Keratinocyte (primary cell): ENCODE measurements around the gene BCAS1. TPM values are rescaled to one million over a fixed set of nuclear protein-coding genes. Genes with fewer than 3 reads are reported as not detected.

ENCODE experiments used
- DNase-seq: peaks from one replicate; pipeline ENCODE4 v3.0.0-alpha.2; 2011; ENCODE audit warnings: low read depth, missing footprints, low spot score
- FAIRE-seq: peaks from 2 replicates; lab custom pipeline; 2011; peaks lifted over from hg19 to GRCh38; lab: Jason Lieb, UNC
- H2AFZ ChIP-seq: 2 replicates; pipeline ENCODE4 v1.6.0; 2012; ENCODE audit warnings: low read length, control low read depth, inconsistent platforms; ENCODE audit not compliant: control insufficient read depth
- H3K27ac ChIP-seq: 2 replicates; pipeline ENCODE4 v1.5.1; 2011; ENCODE audit warnings: low read length; ENCODE audit not compliant: control insufficient read depth, insufficient read depth
- H3K27me3 ChIP-seq: 3 replicates; pipeline ENCODE4 v1.6.0; 2011; ENCODE audit warnings: low read length; ENCODE audit not compliant: control insufficient read depth, insufficient read depth; ENCODE audit errors: extremely low read depth
- H3K36me3 ChIP-seq, 2 experiments: 2 replicates in 1 of 2; 3 replicates in 1 of 2; pipeline ENCODE4 v1.5.1; 2011; ENCODE audit warnings: low read length in 2 of 2, mild to moderate bottlenecking in 1 of 2; ENCODE audit not compliant: control insufficient read depth in 2 of 2, insufficient read depth in 2 of 2; ENCODE audit errors: extremely low read depth in 1 of 2
- H3K4me1 ChIP-seq: 3 replicates; pipeline ENCODE4 v1.5.1; 2011; ENCODE audit warnings: low read length; ENCODE audit not compliant: control insufficient read depth, insufficient read depth; ENCODE audit errors: extremely low read depth
- H3K4me2 ChIP-seq: 3 replicates; pipeline ENCODE4 v1.6.0; 2011; ENCODE audit warnings: low read depth, low read length; ENCODE audit not compliant: control insufficient read depth, insufficient read depth; ENCODE audit errors: extremely low read depth
- H3K4me3 ChIP-seq, 3 experiments: fragments of 200-600 bp in 1 of 3; sonication (generic) in 1 of 3; 2 replicates in 2 of 3; 3 replicates in 1 of 3; pipeline ENCODE4 v1.5.1; 2011 to 2016; ENCODE audit warnings: low read length in 3 of 3, mild to moderate bottlenecking in 3 of 3, control low read depth in 2 of 3, inconsistent platforms in 1 of 3, low read depth in 1 of 3, mixed read lengths in 1 of 3, mixed run types in 1 of 3, moderate library complexity in 1 of 3; ENCODE audit not compliant: control insufficient read depth in 2 of 3, insufficient read depth in 2 of 3; ENCODE audit errors: extremely low read depth in 1 of 3
- H3K79me2 ChIP-seq: 2 replicates; pipeline ENCODE4 v1.6.0; 2012; ENCODE audit warnings: low read length; ENCODE audit not compliant: control insufficient read depth, insufficient read depth
- H3K9ac ChIP-seq: 3 replicates; pipeline ENCODE4 v1.6.0; 2011; ENCODE audit warnings: low read length; ENCODE audit not compliant: control insufficient read depth, insufficient read depth; ENCODE audit errors: extremely low read depth
- H3K9me1 ChIP-seq: 3 replicates; pipeline ENCODE4 v1.6.0; 2011; ENCODE audit warnings: low read length; ENCODE audit not compliant: control insufficient read depth, insufficient read depth; ENCODE audit errors: extremely low read depth
- H3K9me3 ChIP-seq: 2 replicates; pipeline ENCODE4 v1.5.1; 2012; ENCODE audit warnings: low read depth, low read length; ENCODE audit not compliant: control insufficient read depth
- H4K20me1 ChIP-seq: 3 replicates; pipeline ENCODE4 v1.6.0; 2011; ENCODE audit warnings: low read length; ENCODE audit not compliant: control insufficient read depth, insufficient read depth; ENCODE audit errors: extremely low read depth
- CTCF ChIP-seq, 3 experiments: IDR thresholded peaks in 1 of 3; conservative IDR thresholded peaks in 1 of 3; optimal IDR thresholded peaks in 1 of 3; 2 replicates in 2 of 3; 3 replicates in 1 of 3; pipeline versions ENCODE3 to v1.5.1; 2011; ENCODE audit warnings: low read length in 3 of 3, mild to moderate bottlenecking in 3 of 3, moderate library complexity in 2 of 3, control low read depth in 1 of 3, inconsistent platforms in 1 of 3; ENCODE audit not compliant: insufficient read depth in 2 of 3; ENCODE audit errors: extremely low read depth in 1 of 3
- EZH2 ChIP-seq: IDR thresholded peaks from one replicate; pipeline ENCODE4 v1.6.1; 2012; ENCODE audit warnings: inconsistent platforms, mild to moderate bottlenecking, low read length, moderate library complexity
- dilution Hi-C: fragments of 300-500 bp; cut with MboI; formaldehyde crosslinking; loops from one replicate; pipeline ENCODE4 v1.7.0; 2020; ENCODE audit warnings: low sequenced_read_pairs; ENCODE audit not compliant: extremely low pct_ligation_motif_present
- polyA plus RNA-seq, 5 experiments: library from polyadenylated mRNA; depleted of rRNA in 3 of 5; stranded (reverse) in 3 of 5; stranded (forward) in 1 of 5; unstranded in 1 of 5; fragments of >200 nt; gene quantifications; 1 replicate in 1 of 5; 2 replicates in 3 of 5; 3 replicates in 1 of 5; pipeline versions ENCODE4 v1.2.1 to v1.2.3, GENCODE V29; 2011 to 2012; ENCODE audit warnings: missing spikeins in 2 of 5, low read depth in 1 of 5, low replicate concordance in 1 of 5

BCAS1 gene
- polyA plus RNA-seq, 1 donor (not counting 4 experiments of a cell fraction or from before 2014, with no cell fraction given): not detected

GRCh38 chr20:54004445-54004844 is 65.9 kb downstream of the BCAS1 start:
- no peak for DNase-seq
- dilution Hi-C loops: no loop called here
- H3K4me2 ChIP-seq: no peak overlapping the region
- H3K27me3 ChIP-seq: no peaks in the 10 kb centered on the region
- H3K9ac ChIP-seq: no peak overlapping the region
- no peaks in the 10 kb centered on the region for H3K36me3 ChIP-seq
- TF ChIP-seq EZH2 (no peak), CTCF (optimal IDR thresholded peaks at IDR 0.05 in 1 of 3, IDR thresholded peaks at IDR 0.05 in 1 of 3, conservative IDR thresholded peaks at IDR 0.05 in 1 of 3; ENCODE audit: extremely low read depth in 1 of 3, insufficient read depth in 2 of 3, low read length in 3 of 3) (no peak)
- FAIRE-seq: no peak
- no peaks in the 10 kb centered on the region for H4K20me1 ChIP-seq
- no peaks in the 10 kb centered on the region for H3K9me1 ChIP-seq
- H3K9me3 ChIP-seq: no peaks in the 10 kb centered on the region
- H3K27ac ChIP-seq: no peak overlapping the region
- no peak overlapping the region for H2AFZ ChIP-seq
- no peaks in the 10 kb centered on the region for H3K79me2 ChIP-seq
- H3K4me3 ChIP-seq: no peak overlapping the region
- no peaks in the 10 kb centered on the region for H3K4me1 ChIP-seq

- Histone ChIP-seq H3K4me2 (no peak overlapping the region), H4K20me1 (no peaks in the 10 kb centered on the region), H3K9ac (no peak overlapping the region), H3K79me2 (no peaks in the 10 kb centered on the region), H2AFZ (no peak overlapping the region), H3K36me3 (no peaks in the 10 kb centered on the region), H3K9me3 (no peaks in the 10 kb centered on the region), H3K4me1 (no peaks in the 10 kb centered on the region), H3K27ac (no peak overlapping the region), H3K27me3 (no peaks in the 10 kb centered on the region), H3K4me3 (no peak overlapping the region), H3K9me1 (no peaks in the 10 kb centered on the region)
- FAIRE-seq (no peak), DNase-seq (no peak)
- no peak for TF ChIP-seq CTCF (optimal IDR thresholded peaks at IDR 0.05 in 1 of 3, IDR thresholded peaks at IDR 0.05 in 1 of 3, conservative IDR thresholded peaks at IDR 0.05 in 1 of 3; ENCODE audit: extremely low read depth in 1 of 3, insufficient read depth in 2 of 3, low read length in 3 of 3)
- TF ChIP-seq EZH2: no peak
- dilution Hi-C loops: no loop called here
Observed at GRCh38 chr20:54002741-54003140, 67.7 kb downstream of the BCAS1 start.
